Muscle layer of duodenum (tissue), 2 donors: ENCODE data around the gene COMT.

Source experiments
- H3K27ac ChIP-seq: one replicate; pipeline ENCODE4 v1.7.0; 2013; ENCODE audit warnings: mild to moderate bottlenecking, low read length
- H3K27me3 ChIP-seq: one replicate; pipeline ENCODE4 v1.7.0; 2013; ENCODE audit warnings: low read depth, mild to moderate bottlenecking, control low read depth, low read length
- H3K36me3 ChIP-seq, 2 donors: one replicate each; pipeline ENCODE4 v1.7.0; 2013; ENCODE audit warnings: low read length in 2 of 2, control low read depth in 1 of 2, mild to moderate bottlenecking in 1 of 2; ENCODE audit not compliant: insufficient read depth in 2 of 2, control insufficient read depth in 1 of 2
- H3K4me1 ChIP-seq, 2 donors: one replicate each; pipeline ENCODE4 v1.7.0; 2013; ENCODE audit warnings: low read length in 2 of 2, mild to moderate bottlenecking in 2 of 2, control low read depth in 1 of 2, moderate library complexity in 1 of 2; ENCODE audit not compliant: insufficient read depth in 2 of 2, control insufficient read depth in 1 of 2
- H3K4me3 ChIP-seq, 2 donors: one replicate each; pipeline ENCODE4 v1.7.0; 2013; ENCODE audit warnings: low read length in 2 of 2, low read depth in 1 of 2, mild to moderate bottlenecking in 1 of 2
- H3K9me3 ChIP-seq, 2 donors: one replicate each; pipeline ENCODE4 v1.7.0; 2013; ENCODE audit warnings: low read length in 2 of 2, control low read depth in 1 of 2, mild to moderate bottlenecking in 1 of 2; ENCODE audit not compliant: control insufficient read depth in 1 of 2
- donor health status: healthy.

COMT gene

GRCh38 chr22:19910180-19910744, 31.3 kb upstream of the COMT start:
- no peak overlapping the region for H3K27ac ChIP-seq
- H3K4me3 ChIP-seq = no peak overlapping the region
- H3K9me3 ChIP-seq = no peaks in the 10 kb centered on the region
- H3K4me1 ChIP-seq = no peaks in the 10 kb centered on the region
- peaks cover 23 to 47% of the 10 kb centered on the region in 2 donors for H3K36me3 ChIP-seq
- no peaks in the 10 kb centered on the region for H3K27me3 ChIP-seq

- H3K27me3 ChIP-seq = no peaks in the 10 kb centered on the region
- H3K27ac ChIP-seq = no peak overlapping the region
- no peak overlapping the region for H3K4me3 ChIP-seq
- peaks cover 23 to 51% of the 10 kb centered on the region in 2 donors for H3K36me3 ChIP-seq
- H3K4me1 ChIP-seq = no peaks in the 10 kb centered on the region
- no peaks in the 10 kb centered on the region for H3K9me3 ChIP-seq
Observed at GRCh38 chr22:19911540-19912270, 29.9 kb upstream of the COMT start.

- no peaks in the 10 kb centered on the region for H3K4me1 ChIP-seq
- H3K36me3 ChIP-seq = peaks cover 25 to 58% of the 10 kb centered on the region in 2 donors
- H3K27ac ChIP-seq = no peak overlapping the region
- H3K27me3 ChIP-seq = no peaks in the 10 kb centered on the region
- H3K4me3 ChIP-seq = no peak overlapping the region
- no peaks in the 10 kb centered on the region for H3K9me3 ChIP-seq
Observed at GRCh38 chr22:19912271-19912999, 29.1 kb upstream of the COMT start.

GRCh38 chr22:19913337-19913936, 28.1 kb upstream of the COMT start:
- H3K27me3 ChIP-seq = no peaks in the 10 kb centered on the region
- H3K4me3 ChIP-seq = no peak overlapping the region
- peaks cover 34 to 68% of the 10 kb centered on the region in 2 donors for H3K36me3 ChIP-seq
- no peak overlapping the region for H3K27ac ChIP-seq
- no peaks in the 10 kb centered on the region for H3K9me3 ChIP-seq
- no peaks in the 10 kb centered on the region for H3K4me1 ChIP-seq

GRCh38 chr22:19914201-19914943, 27.2 kb upstream of the COMT start:
- Histone ChIP-seq H3K4me3 (no peak overlapping the region), H3K27ac (no peak overlapping the region), H3K36me3 (peaks cover 34 to 73% of the 10 kb centered on the region in 2 donors), H3K9me3 (no peaks in the 10 kb centered on the region), H3K4me1 (no peaks in the 10 kb centered on the region), H3K27me3 (no peaks in the 10 kb centered on the region)

GRCh38 chr22:19915287-19915954, 26.2 kb upstream of the COMT start:
- Histone ChIP-seq H3K4me3 (no peak overlapping the region), H3K4me1 (no peaks in the 10 kb centered on the region), H3K27ac (no peak overlapping the region), H3K27me3 (no peaks in the 10 kb centered on the region), H3K36me3 (peaks cover 34 to 68% of the 10 kb centered on the region in 2 donors), H3K9me3 (no peaks in the 10 kb centered on the region)

GRCh38 chr22:19916006-19916405, 25.6 kb upstream of the COMT start:
- H3K27me3 ChIP-seq = no peaks in the 10 kb centered on the region
- no peak overlapping the region for H3K4me3 ChIP-seq
- no peaks in the 10 kb centered on the region for H3K9me3 ChIP-seq
- no peak overlapping the region for H3K27ac ChIP-seq
- no peaks in the 10 kb centered on the region for H3K4me1 ChIP-seq
- H3K36me3 ChIP-seq = peaks cover 34 to 66% of the 10 kb centered on the region in 2 donors

- Histone ChIP-seq H3K4me1 (no peaks in the 10 kb centered on the region), H3K4me3 (no peak overlapping the region), H3K9me3 (no peaks in the 10 kb centered on the region), H3K36me3 (peaks cover 29 to 59% of the 10 kb centered on the region in 2 donors), H3K27me3 (no peaks in the 10 kb centered on the region), H3K27ac (no peak overlapping the region)
Observed at GRCh38 chr22:19916941-19917340, 24.6 kb upstream of the COMT start.

- H3K4me3 ChIP-seq = no peak overlapping the region
- no peaks in the 10 kb centered on the region for H3K9me3 ChIP-seq
- H3K27me3 ChIP-seq = no peaks in the 10 kb centered on the region
- H3K27ac ChIP-seq = no peak overlapping the region
- H3K36me3 ChIP-seq = peaks cover 29 to 55% of the 10 kb centered on the region in 2 donors
- H3K4me1 ChIP-seq = no peaks in the 10 kb centered on the region
Observed at GRCh38 chr22:19917389-19918138, 24.0 kb upstream of the COMT start.
